HG03196 (cell line): ENCODE measurements around the gene FASTK.

Experiments used
- ATAC-seq: cut with Tn5 transposase; IDR thresholded peaks from one replicate; pipeline ENCODE4 v1.9.1; 2021; ENCODE audit not compliant: unreplicated experiment

FASTK gene

DNA sequence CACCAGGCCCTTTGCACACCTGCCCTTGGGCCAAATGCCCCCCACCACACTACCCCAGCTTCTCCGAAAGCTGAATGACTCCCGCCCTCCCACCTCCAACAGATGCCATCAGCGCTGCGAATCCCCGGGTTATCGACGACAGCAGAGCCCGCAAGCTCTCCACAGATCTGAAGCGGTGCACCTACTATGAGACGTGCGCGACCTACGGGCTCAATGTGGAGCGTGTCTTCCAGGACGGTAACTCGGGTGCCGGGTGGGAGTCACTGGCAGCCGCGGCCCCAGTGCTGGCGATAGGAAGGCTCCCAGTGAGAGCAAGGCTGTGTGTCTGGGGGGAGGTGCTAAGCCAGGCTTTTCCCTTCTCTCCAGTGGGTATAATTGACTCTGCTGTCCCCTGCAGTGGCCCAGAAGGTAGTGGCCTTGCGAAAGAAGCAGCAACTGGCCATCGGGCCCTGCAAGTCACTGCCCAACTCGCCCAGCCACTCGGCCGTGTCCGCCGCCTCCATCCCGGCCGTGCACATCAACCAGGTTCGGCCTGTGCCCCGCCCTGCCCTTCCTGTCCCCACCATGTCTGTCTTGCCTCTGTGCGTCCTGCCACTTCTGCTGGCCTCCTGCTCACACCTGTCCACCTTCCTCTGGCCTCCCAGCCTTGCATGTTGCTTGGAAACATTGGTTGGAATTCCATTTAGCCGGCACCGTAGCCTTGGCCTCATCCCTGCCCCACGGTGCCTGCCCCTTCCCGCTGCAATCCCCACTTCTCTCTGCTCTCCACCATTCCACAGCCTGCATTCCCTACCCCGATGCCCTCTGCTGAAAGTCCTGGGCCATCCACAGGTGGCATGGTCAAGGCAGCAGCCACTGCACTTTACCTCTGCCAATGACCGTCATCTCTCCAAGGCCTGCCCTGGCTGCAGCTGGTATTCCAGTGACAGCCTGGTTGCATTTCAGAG, 37.8 kb upstream of the FASTK start:
- ATAC-seq: no peak

- ATAC-seq: no peak
These were observed 37.0 kb upstream of the FASTK start for GRCh38 chr7:151117565-151117964.

GRCh38 chr7:151116603-151117440, 36.2 kb upstream of the FASTK start:
- no peak for ATAC-seq

GRCh38 chr7:151115836-151116418, 35.3 kb upstream of the FASTK start:
- ATAC-seq: no peak

DNA sequence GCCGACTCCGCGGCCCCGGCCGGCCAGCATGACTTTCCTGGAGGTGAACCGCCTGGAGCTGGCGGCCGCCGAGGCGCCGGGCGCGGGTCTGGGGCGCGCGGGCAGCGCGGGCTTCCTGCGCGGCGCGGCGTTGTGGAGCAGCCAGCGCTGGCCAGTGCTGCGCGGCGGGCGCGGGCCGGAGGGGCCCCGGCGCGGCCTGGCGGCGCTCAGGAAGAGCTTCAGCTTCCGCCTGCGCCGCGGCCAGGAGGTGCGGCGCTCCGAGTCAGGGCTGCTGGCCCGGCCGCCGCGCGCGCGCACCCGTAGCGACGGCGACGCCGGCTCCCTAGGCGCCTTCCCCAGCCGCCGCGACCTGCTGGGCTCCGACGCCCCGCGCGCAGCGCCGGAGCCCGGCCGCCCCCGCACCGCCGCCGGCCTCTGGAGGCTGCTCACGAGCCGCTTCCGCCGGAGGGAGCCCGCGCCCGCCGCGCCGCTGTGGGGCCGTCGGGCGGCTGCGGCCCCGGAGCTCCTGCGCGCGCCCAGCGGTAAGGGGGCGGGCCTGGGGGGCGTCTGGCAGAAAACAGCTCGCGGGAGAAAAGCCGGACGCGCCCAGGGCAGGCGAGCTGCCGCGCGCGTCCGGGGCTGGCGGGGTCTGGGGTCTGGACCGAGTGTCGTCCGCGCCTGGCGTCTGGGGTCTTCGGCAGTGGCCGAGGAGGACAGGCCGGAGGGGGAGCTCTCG, 34.7 kb upstream of the FASTK start:
- ATAC-seq: no peak

GRCh38 chr7:151114151-151115090, 33.8 kb upstream of the FASTK start:
- ATAC-seq: no peak

DNA sequence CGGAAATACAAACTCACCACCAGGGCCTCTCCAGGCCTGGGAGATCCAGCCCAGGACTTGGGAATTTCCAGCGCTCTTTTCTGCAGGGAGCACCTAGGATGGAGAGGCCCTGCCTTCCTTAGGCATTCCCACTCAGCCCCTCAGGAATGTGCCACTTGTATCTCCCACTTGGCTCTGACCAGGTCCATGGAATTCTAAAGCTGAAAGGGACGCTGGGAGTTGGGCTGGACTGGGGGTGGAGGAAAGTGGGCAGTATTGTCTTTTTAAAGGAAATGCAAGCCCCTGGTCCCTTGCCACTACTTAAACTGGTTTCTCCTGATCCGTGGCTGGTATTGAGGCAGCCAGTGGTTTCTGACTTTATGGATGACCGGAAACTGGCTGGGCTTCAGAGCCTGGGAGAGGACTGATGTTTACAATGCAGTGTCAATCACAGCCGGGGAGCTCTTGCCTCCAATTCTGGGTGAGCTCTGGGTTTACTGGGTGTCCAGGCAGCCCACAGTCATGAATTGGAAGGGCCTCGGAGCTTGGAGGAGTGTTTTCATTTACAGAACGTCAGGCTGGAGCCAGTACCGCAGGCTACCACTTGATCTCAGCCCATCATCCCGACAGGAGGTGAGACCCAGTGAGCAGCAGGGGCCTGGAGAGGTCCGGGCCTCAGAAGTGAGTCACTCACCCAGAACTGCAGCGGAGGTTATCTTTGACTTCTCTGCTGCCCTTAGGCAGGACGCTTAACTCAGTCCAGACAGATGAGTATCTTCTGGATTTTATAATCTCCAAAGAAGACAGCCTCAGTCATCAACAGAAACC, 32.9 kb upstream of the FASTK start:
- ATAC-seq: no peak

DNA sequence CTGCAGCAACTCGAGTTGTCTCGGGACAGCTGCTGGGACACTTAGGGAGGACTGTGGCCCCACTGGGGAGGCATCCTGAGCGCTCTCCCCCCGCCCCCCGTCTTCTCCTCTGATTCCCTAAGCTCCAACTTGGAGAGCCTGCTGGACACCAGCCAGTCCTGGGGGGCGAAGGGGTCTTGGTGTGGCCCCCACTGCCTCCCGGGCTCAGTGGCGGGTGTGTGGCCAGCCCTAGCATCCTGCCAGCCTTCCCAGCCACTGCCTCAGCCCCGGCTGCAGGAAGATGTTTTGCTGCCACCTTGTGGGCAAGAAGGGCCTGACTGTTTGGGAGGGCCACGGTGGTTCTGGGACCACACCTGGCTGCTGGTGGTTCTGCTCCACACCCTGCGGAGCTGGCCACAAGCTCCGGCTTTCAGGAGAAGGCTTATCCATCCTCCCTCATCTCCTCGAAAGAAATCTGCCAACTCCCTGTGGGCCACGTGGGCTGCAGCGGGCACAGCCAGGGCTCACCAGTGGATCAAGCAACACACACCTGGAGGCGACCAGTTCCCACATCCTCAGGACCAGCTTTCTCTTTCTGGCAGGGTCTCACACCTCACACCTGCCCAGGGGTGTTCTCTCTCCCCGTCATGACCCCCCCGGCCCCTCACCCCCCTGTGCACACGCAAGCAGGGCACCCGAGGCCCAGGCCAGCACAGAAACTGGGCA, 30.5 kb upstream of the FASTK start:
- ATAC-seq: no peak

GRCh38 chr7:151110236-151110940, 29.8 kb upstream of the FASTK start:
- ATAC-seq: no peak

GRCh38 chr7:151109094-151110048, 28.8 kb upstream of the FASTK start:
- ATAC-seq: no peak

GRCh38 chr7:151107882-151108281, 27.3 kb upstream of the FASTK start:
- no peak for ATAC-seq

- ATAC-seq: no peak
These were observed 24.0 kb upstream of the FASTK start for GRCh38 chr7:151104411-151105235.

DNA sequence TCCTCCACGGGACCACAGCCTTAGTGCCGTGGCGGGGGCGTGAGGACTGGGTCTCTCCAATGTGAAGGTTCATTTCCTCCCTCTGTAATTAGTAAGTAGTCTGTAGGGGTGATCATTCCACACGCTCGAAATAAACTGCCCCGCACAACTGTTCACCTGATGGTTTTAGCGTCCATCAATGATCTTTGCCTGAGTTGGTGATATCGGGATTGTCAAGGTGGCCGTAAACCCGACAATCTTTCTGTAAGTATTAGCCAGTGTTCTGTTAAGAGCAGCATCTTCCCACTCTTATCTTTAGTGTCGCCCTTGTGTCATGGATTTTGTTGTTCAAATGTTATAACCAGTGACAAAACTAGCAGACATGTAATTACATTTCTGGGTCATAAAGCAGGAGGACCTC, 23.4 kb upstream of the FASTK start:
- no peak for ATAC-seq

- no peak for ATAC-seq
These were observed 22.4 kb upstream of the FASTK start for GRCh38 chr7:151102991-151103390.

DNA sequence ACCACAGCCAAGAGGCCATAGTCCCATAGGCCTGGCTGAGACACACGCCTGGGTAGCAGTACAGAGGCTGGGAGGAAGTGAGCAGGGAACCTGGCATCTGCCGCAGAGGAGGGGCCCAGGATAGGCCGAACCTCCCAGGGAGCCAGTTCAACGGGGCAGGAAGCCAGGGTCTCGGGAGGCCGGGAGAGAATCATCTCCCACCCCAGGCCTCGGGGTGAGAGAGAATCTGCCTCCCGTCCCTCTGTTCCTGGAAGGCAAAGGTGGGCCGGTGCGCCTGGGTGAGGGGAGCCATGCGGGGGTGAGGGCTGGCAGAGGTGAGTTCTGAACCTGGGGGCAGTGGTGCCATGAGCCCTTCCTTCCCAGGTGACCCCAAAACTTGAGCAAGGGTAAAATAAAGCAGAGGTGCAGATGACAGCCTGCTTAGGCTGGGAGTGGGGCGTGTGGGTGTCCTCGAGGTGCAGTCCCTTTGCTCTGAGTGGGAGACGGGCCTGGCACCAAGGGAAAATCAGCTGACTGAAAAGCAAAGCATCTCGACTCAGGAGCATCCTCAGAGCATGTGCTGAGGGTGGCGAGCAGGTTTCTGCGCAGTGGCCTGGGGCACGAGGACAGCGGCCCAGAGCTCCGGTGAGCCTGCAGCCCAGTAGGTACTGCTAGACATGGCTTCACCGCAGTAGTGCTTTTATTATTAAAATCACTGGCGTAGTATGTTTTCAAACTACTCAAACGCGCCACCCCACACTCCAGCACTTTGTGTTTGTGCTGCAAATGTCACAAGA, 21.2 kb upstream of the FASTK start:
- ATAC-seq: no peak
